HG03469 (cell line): Measurements from ENCODE around the gene ADORA1.

Experiments used
- ATAC-seq: cut with Tn5 transposase; IDR thresholded peaks from one replicate; pipeline ENCODE4 v1.9.1; 2021; ENCODE audit warnings: mild to moderate bottlenecking, moderate library complexity, moderate number of reproducible peaks; ENCODE audit not compliant: unreplicated experiment

The ADORA1 gene

DNA sequence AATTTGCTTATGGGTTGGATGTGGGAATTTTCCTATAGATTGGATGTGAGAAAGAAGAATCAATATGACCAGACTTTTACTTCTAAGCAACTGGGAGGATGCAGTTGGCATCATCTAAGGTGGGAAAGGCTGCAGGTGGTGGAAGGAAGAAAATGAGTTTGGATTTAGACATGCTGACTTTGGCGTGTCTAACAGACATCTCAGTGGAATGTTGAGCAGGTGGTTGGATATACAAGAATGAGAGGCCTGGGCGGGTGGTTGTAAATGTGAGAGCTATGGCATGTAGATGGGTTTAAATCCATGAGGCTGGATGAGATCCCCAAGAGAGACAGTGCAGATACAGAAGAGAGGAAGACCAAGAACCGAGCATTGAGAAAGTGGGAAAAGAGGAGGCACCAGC lies 10.5 kb downstream of the ADORA1 start:
- no peak for ATAC-seq

DNA sequence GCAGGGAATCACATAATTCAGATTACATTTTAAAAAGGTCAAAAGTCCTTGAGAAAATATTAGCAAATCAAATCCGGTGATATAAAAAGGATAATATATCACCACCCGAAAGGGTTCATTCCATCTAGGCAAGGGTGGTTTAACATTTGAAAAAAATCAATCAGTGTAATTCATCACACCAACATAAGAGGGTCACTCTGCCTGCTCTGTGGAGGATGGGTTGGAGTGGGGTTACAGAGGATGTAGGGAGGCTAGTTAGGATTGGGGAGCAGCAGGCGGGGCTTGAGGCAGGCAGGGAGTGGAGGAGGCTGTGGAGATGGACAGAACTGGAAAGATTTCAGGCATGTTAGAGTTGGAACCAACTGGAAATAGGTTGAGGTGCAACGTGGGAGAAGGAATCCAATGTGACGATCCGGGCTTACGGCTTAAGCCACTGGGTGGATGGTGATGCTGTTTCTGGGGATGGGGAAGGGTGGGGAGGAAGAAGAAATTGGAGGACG lies 12.5 kb downstream of the ADORA1 start:
- no peak for ATAC-seq

DNA sequence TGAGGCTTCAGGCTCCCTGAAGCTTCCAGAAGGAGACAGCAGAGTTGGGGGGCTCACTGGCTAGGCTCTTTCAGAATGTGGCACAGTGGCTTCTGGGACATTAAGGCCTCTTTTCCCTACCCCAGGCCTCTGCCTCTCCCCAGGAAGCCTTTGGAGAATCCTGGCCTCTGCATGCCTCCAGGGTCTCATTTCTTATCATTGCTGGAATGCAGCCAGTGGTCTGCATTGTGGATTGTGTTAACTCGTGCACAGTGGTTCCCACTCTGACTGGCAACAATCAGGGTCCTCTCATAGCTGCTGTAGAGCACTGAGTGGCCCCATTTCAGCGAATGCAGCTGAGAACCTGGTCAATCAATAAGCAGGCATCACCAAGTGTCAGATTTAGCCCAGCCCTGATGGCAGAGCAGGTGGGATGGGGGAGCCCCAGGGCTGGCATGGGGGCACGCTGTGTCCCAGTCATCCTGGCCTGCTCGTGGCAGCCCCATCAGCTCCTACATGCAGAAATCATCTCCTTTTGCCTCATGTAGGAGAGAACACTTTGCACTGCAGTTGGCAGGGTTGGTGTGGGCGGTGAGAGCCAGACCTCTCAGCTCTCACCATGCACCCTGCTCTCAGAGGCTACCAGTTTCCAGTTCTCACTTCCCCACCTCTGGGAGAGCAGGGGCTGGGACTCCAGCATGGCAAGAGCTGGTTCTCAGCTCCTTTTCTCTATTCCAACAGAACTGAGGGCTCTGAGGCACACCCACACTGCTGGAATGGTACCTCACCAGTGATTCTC lies 13.4 kb downstream of the ADORA1 start:
- no peak for ATAC-seq

- no peak for ATAC-seq
Measured at GRCh38 chr1:203142124-203142523, 14.6 kb downstream of the ADORA1 start.

DNA sequence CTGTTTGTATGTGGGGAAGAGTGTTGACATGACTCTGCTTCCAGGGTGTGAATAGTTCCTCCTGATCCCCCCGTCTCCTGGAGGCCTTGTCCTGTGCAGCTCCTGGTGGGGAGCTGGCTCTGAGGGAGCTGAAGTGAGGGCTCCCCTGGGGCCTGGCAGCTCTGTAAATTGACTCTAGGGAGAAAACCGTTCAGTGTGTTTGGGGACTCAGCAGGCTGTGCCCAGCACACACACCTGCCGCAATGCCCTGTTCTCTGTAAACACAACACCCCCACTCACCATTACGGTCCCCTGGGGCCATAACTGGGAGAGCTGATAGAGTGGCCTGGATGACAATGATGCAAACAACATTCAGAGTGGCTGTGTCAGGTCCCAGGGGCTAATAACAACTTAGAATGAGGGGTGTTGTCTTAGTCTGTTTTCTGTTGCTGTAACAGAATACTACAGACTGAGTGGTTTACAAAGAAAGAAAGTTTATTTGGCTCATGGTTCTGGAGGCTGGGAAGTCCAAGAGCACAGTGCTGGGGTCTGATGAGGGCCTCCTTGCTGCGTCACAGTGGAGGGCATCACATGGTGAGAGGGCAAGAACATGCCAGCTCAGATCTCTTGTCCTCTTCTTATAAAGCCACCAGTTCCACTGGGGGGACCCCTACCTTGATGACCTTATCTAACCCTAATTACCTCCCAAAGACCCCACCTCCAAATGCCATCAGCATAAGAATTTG lies 15.3 kb downstream of the ADORA1 start:
- no peak for ATAC-seq

DNA sequence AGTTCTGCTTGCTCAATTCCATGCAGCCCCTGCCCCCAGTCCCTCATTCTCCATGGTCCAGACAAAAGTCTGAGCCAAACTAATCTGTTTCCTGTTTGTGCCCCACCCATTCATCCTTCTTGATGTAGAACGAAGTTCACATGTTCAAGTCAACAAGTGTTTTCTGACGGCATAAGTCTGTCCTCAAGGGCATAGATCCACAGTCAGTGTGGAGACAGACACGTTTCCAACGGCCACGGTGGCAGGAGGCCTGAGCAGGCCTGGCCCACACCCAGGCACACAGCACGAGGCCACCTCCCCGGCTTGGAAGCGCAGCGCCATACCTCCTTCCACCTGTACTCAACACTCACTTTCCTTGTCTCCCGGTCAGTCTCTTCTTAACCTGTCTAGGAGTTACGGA lies 16.1 kb downstream of the ADORA1 start:
- no peak for ATAC-seq

- no peak for ATAC-seq
Measured at GRCh38 chr1:203144661-203145060, 17.1 kb downstream of the ADORA1 start.

DNA sequence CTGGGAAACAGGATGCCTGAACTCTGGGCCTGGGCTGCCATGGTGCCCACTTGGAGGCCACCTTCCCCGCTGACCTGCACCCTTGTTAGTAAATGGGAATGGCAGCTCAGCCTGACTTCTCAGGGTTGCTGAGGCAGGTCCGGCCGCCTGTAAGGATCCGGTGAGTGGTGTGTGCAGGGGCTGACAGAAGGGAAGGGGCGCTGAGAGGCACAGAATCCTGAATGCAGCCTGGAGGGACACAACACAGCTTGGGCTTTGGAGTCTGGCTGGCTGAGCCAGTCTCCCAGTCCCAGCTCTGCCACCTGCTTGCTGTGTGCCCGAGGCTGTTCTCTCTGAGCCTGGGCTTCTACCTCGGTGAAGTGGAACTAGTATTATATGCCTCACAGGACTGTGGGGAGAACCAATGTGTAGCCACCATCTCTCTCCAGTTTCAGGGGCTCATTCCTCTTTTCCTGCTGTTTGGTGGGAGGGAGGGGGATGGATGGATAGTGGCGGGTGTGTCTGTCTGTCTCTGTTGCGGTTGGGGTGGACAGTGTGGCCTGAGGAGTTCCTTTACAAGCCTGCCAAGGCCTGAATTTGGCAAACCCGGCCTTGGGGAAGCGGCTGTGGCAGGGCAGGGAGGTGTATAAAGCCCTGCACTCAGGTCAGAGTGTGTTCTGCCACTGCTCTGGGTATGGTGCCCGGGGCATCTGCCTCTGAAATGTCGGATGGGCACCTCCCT lies 18.0 kb downstream of the ADORA1 start:
- no peak for ATAC-seq

DNA sequence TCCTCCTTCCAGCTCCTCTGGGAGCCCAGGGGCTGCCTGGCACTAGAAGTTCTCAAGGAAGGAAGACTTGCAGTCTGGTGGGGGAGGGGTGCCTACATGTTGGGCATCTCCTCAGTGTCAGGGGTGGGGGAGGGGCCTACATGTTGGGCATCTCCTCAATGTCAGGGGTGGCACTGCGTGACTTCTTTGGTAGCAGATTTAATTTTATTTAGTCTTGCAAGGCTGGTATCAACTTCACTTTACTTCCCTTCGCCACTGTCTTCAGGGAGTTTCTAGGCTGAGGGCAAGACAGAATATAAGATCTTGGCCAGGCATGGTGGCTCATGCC lies 18.5 kb downstream of the ADORA1 start:
- ATAC-seq, result no peak

DNA sequence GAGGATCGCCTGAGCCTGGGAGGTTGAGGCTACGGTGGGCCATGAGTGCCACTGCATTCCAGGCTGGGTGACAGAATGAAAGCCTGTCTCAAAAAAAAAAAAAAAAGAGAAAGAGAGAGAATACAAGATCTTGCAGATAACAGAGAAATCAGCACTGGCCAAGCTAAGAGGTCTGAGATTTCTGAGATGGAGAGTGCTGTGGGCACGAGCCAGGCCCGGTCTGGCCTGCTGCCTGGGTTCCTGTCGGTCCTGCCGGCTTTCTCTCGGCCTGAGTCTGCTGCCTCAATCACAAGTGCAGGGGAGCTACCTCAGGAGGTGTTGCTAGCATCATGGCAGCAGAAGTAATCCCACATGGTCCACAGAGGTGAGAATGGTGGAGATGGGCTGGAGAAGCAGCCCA lies 19.0 kb downstream of the ADORA1 start:
- ATAC-seq, result no peak

DNA sequence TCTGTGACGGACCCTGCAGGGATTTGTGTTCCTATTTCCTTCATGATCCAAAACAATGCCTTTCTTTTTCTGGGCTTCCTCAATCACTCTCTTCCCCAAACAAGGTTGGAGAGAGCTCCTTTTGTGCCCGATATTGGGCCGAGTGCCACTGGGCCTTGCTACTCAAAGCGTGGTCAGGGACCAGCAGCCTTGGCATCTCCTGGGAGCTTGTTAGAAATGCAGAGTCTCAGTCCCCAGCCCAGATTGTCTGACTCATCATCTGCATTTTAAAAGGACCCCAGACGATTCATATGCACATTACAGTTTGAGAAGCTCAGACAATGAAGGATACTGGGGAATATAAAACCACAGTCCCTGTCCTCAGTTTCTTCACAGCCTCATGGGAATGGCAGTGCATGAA lies 19.9 kb downstream of the ADORA1 start:
- no peak for ATAC-seq

DNA sequence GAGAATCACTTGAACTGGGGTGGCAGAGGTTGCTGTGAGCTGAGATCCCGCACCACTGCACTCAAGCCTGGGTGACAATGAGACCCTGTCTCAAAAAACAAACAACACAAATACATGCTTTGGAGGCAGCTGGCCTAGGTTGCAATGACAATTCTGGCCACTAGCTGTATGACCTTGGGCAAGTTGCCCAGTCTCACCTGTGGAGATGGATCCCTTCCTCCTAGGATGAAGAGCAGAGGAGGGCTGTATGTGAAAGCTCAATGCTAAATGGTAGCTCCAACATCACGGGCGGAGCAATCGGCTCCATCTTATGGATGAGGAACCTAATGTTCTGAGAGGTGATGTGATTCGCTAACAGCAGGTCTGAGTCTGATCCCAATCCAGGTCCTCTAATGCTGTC lies 20.6 kb downstream of the ADORA1 start:
- ATAC-seq, result no peak

DNA sequence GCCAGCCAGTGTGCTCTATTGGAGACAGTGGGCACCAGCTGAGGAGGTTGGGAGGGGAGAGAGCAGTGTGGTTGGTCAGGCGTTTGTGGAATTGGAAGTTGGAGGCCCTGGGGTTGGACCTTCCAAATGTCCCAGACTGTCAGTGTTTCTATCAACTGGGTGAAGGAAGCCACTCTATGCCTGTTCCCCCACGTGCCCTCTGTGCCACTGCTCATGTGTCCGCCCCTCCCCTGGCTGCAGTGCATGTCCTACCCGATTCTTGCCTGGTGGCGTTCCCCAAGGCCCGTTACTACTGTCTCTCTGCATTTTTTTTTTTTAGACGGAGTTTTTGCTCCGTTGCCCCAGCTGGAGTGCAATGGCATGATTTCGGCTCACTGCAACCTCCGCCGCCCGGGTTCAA lies 21.1 kb downstream of the ADORA1 start:
- no peak for ATAC-seq

GRCh38 chr1:203149188-203149840 lies 21.8 kb downstream of the ADORA1 start:
- ATAC-seq, result no peak

DNA sequence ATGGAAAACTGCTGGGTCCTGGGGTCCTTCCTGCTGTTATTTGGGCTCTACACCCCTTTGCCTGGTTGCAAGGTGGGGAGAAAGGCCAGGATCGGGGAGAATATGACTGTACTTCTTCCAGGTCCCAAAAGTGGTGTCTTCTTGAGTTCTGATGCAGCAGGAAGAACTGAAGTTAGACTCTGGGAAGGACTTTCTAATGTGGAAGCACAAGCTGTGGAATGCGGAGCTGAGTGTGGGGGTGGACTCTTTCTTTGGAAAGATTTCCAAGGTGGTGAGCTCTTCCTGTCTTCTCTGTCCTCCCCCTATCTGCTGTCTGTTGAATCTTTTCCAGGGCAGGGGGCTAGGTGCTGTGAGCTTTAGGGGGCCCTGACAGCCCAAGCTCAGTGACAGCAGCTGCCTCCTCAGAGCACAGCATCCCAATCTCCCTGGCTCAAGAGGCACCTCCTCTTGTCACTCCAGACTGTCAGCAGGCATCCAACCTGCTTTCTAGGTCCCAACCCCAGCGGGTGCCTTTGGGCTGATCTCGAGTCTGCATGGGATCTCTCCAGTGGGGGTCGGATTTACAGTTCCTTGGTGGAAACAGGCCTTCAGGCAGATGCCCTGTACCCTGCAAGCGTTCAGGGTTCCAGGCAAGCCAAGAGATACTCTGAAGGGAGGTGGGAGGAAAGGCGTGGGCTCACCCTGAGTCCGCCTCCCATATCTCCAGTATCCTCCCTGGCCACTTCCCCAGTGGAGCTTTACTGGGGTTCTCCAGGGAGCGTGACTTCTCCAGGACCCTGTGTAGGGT lies 23.2 kb downstream of the ADORA1 start:
- ATAC-seq, result no peak

DNA sequence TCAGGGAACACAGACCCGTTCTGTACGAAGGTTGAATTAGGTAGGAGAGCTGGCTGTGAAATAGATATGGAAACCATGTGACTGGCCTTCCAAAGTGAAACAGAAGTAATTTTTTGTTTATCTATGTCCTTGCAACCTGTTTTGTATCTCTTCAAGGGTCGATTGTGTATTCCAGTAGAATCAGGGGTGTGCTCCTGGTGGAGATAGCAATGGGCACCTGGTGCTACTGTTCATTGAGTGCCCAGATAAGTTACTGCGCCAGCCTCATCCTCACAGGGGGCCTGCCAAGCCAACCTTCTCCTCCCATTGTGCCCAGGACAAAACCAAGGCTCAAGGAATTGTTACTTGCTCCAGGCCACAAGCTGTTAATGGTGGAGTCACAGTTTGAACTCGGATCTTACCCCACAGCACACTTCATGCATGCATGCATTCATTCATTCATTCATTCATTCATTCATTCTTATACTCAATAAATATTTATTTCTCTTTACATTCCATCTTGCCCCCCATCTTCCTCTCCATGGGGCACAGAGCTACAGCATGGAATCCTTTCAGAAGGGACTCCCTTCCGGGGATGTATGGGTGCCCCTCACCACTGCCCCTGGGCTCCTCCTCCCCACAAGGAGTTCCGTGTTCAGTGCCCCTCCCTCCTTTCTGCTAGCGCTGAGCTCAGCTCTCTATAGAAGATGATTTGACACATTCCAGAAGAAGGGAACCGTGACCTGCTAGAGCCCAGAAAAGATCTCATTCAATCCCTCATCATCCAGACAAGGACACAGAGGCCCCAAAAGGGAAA lies 24.0 kb downstream of the ADORA1 start:
- ATAC-seq, result no peak

DNA sequence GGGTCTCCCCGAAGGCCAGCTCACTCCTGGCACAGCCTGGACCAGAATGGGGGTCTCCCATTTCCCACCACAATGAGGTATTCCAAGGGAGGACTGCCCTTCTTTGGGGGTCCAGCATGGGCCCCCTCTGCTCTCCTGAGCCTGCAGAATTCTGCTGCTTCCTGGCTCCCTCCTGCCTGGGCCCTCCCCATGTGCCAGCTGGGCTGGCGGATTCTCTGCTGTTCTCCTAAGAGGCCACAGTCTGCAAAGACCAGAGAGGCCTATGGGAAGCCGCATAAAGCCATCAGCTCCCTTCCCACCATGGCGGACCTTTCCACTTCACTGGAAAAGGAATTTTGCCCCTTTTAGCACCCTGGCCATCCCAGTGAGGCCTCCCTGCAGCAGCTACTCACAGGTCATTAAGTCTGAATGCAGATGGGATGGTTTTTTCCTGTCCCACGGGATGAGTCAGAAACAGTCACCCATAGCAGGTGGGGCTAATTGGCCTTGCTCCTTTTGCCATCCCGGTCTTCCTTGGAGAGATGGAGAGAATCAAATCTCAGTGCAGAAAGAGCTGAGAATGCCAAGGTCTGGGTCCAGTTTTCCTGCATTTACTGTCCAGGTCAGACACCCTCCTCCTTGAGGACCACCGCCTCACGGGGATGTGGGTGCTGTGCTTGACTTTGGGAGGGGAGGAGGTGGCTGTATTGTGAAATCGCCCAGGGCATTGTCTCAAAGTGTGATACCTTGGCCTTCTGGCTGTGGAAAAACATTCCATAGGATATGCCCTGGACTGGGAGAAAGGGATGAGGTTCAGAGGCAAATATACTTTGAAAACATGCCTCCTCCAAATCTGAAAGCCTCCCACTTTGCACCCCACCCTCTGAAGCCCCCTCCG lies 24.9 kb downstream of the ADORA1 start:
- ATAC-seq, result no peak

- no peak for ATAC-seq
Measured at GRCh38 chr1:203153051-203153988, 25.8 kb downstream of the ADORA1 start.
